ENCODE measurements around the gene SLC6A9.

Gene SLC6A9

GRCh38 chr1:43957407-43958040 lies 73.7 kb downstream of the SLC6A9 start:
- no peak for DNase-seq (ENCODE audit: low read depth)
- no peak for TF ChIP-seq CTCF (IDR thresholded peaks at IDR 0.05; ENCODE audit: low read length, missing control alignments)
- no peak overlapping the region for H3K4me3 ChIP-seq (replicated peaks; ENCODE audit: low read depth, low read length)

GRCh38 chr1:43956234-43956633 lies 75.0 kb downstream of the SLC6A9 start:
- H3K4me3 ChIP-seq (replicated peaks; ENCODE audit: low read depth, low read length): no peak overlapping the region
- DNase-seq (ENCODE audit: low read depth): no peak
- TF ChIP-seq CTCF (IDR thresholded peaks at IDR 0.05; ENCODE audit: low read length, missing control alignments): no peak

GRCh38 chr1:43954036-43954435 lies 77.2 kb downstream of the SLC6A9 start:
- no peak overlapping the region for H3K4me3 ChIP-seq (replicated peaks; ENCODE audit: low read depth, low read length)
- no peak for TF ChIP-seq CTCF (IDR thresholded peaks at IDR 0.05; ENCODE audit: low read length, missing control alignments)
- no peak for DNase-seq (ENCODE audit: low read depth)

GRCh38 chr1:43953361-43953760 lies 77.9 kb downstream of the SLC6A9 start:
- no peak overlapping the region for H3K4me3 ChIP-seq (replicated peaks; ENCODE audit: low read depth, low read length)
- TF ChIP-seq CTCF (IDR thresholded peaks at IDR 0.05; ENCODE audit: low read length, missing control alignments): no peak
- no peak for DNase-seq (ENCODE audit: low read depth)

- no peak overlapping the region for H3K4me3 ChIP-seq (replicated peaks; ENCODE audit: low read depth, low read length)
- no peak for DNase-seq (ENCODE audit: low read depth)
- TF ChIP-seq CTCF (IDR thresholded peaks at IDR 0.05; ENCODE audit: low read length, missing control alignments): no peak
These were observed 78.4 kb downstream of the SLC6A9 start for GRCh38 chr1:43952731-43953346.

- DNase-seq (ENCODE audit: low read depth): no peak
- TF ChIP-seq CTCF (IDR thresholded peaks at IDR 0.05; ENCODE audit: low read length, missing control alignments): no peak
These were observed 80.0 kb downstream of the SLC6A9 start for GRCh38 chr1:43951021-43951985.

More at GRCh38 chr1:43951021-43951985, 80.0 kb downstream of the SLC6A9 start:
- H3K4me3 ChIP-seq (replicated peaks; ENCODE audit: low read depth, low read length): no peak overlapping the region
